ENCODE data around the gene TFPI2.
"Not testable (repeated sequence)": the region's sequence is repeated elsewhere in the genome, so short reads cannot be mapped to it uniquely, and the experiment has no call there.

Gene TFPI2

GRCh38 chr7:93890464-93891068 is at the start of gene TFPI2:
Gene TFPI2 (minus strand): TSS chr7:93890753. CDS start chr7:93890678, 75 bp downstream.
- no peak for DNase-seq

DNA sequence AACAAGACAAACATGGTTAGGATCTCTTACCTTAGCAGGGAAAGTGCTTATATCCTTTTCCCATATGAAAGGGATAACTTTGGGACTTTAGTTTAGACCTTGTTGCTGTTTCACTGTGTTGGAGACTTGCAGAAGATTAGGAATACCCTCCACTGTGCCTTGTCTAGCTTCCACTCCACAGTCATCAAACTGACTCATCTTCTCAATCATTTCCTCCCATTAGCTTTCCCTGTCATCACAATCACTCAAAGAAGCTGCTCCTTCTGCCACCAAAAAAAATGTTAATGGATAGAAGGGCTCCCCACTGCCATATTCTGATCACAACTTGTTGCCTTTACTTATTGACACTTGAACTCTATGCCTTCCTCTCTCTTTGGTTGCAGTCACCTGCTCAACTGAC is 47.7 kb upstream of the TFPI2 start:
- no peak for DNase-seq

DNA sequence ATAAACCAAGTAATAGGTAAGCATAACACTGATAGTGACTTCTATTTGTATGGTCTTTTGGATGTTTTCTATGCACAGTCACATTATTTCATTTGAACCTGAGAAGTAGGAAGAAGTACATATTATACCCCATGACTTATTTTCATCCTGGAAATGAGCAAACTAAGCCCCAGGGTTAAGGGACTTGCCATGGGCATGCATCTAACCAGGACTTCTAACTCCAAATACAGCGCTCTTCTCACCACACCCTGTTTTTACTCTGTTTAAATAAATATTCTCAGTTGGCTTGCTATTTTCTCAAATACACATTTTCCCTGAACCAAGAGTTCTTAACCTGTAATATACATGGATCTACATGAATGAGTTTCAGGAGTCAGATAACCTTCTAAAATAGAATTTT is 47.3 kb upstream of the TFPI2 start:
- no peak for DNase-seq

DNA sequence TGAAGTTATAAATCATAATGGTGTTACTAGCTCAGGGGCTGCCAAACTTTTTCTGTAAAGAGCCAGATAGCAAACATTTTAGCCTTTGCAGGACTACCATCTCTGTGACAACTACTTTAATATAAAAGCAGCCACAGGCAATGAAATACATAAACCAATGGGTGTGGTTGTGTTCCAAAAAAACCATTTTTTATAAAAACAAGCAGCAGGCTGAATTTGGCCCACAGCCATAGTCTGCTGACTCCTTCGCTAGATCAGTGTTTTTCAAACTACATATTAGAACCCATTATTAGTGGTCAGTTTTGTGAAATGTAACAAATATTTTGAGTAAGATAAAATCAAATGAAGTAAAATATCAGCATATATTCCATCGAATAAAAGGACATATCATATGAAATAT is 44.5 kb upstream of the TFPI2 start:
- no peak for DNase-seq

- no peak for DNase-seq
These were observed 42.6 kb upstream of the TFPI2 start for GRCh38 chr7:93933156-93933555.

DNA sequence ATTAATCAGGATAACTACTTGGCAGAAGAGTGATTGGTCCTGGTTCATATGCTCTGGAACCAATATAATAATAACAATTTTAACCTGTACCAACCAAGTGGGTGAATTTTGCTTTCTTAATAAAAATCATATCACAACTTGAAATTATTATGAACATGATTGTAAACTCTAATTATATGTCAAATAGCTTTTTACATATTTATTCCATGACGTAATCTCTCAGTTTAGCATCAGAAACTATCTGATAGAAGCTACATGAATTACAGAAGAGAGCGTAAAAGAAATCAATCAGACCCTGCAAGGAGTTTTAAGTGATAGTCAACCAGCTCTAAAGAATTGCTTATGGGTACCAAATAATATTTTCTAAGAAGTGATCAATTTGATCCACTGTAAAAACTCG is 41.1 kb upstream of the TFPI2 start:
- no peak for DNase-seq

GRCh38 chr7:93927585-93927984 is 37.0 kb upstream of the TFPI2 start:
- no peak for DNase-seq

- no peak for DNase-seq
These were observed 36.2 kb upstream of the TFPI2 start for GRCh38 chr7:93926800-93927199.

GRCh38 chr7:93923942-93924341 is 33.4 kb upstream of the TFPI2 start:
- DNase-seq, result no peak

DNA sequence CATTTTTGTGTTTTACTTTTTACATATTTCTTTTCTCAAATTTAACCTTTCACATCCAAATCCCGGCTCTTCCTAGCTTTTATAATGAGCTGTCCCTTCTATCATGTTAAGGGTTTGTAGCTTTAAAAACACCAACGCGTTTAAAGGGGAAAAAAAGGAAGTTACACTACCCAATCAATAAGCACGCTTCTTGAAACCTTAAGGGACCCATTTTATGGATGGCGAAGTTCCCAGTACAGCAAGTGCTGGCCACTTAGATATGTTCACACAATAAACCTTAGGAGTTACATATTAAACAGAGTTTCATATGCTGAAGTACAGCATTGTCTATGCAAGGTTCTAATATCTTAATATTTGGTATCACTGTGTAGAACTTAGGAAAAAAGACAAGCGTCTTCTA is 32.7 kb upstream of the TFPI2 start:
- no peak for DNase-seq

DNA sequence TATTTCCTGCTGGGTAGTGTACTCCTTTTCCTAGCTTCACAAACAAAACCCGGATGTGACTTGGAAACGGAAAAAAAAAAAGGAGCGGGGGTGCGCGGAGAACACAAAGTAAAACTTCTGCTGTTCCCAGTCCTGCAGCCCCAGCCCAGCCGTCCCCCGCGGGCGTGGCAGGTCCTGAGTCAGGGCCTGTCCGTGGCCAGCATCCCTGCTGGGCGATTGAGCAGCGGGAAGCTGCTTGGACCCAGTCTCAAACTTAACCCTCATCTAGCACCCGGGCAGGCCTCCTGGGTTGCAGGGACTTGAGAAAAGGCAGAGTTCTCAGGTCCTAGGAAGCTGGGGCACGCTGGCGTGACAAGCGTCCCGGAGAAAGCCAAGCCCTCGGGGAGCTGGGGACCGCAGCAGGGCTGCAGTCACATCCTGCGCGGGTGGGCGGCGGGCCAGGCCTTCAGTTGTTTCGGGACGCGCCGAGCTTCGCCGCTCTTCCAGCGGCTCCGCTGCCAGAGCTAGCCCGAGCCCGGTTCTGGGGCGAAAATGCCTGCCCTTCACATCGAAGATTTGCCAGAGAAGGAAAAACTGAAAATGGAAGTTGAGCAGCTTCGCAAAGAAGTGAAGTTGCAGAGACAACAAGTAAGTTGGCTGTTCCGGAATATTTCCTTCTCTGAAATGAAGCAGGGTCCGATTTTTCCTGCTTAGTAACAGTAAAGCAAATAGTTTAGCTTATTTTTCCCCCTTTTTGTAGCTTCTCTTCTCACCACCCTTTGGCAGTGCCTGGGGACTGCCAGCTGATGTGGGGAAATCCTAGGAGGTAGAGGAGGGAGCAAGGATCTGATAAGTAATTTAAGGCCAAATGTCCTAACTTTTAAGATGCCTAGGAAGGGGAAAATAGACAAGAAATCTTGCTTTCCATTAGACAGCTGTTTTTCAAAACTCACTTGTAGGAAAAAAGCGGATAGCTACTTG is 31.3 kb upstream of the TFPI2 start, which contains the start of gene GNG11:
Gene GNG11, plus strand, starts transcription at position 129 of the 960 bp plus-strand sequence. Its CDS starts 403 bp downstream, at position 532.
- peak; percentile 4 for DNase-seq

GRCh38 chr7:93921186-93921585 is 30.6 kb upstream of the TFPI2 start:
- DNase-seq, result no peak

- DNase-seq, result no peak
These were observed 30.1 kb upstream of the TFPI2 start for GRCh38 chr7:93920496-93921182.

GRCh38 chr7:93916315-93916714 is 25.8 kb upstream of the TFPI2 start:
- DNase-seq, result not testable (repeated sequence)

DNA sequence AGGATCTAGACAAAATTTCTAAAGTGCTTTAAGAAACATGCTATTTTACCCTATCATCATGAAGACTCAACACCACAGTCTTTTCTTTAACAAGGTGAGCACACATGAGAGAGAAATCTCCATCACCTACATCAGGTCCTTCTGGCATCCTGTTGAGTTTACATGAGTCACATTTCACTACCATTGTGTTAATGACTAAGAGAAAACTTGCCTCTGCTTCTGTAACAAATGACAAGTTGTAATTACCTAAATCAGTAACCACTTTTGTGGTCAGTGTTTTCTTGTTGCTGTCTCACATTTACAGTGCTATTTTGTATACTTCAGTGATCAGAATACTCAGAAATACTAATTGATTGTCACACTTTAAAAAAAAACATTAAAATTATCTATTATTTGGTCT is 25.3 kb upstream of the TFPI2 start:
- not testable (repeated sequence) for DNase-seq

DNA sequence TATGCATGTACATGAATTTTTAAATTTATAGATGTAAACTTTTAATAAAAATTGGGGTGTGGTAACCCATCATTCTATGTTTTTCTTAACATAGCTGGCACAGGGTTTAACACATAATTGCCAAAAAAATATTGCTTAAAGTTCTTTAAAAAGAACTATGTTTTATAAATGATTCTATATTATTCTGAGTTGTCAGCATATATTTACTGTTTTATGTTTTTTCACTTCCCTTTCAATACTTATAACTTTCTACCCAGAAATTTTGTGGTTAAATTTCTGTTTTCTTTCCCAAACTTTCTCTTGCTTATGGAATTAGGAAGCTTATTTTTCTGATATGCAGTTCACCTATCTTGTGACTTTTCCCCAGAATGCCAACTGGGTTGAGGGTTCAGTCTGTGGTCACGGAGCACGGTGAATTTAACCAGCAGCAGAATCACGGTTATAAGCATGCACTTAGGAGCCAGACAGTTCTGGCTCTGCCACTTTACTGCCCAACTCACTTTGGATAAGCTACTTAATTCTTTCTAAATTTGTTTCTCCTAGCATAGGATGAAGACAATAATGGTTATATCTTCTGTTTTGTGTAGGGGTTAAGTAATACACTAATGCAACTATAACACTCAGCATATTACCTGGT is 24.8 kb upstream of the TFPI2 start:
- DNase-seq, result not testable (repeated sequence)

GRCh38 chr7:93914581-93915066 is 24.1 kb upstream of the TFPI2 start:
- DNase-seq, result no peak

GRCh38 chr7:93913197-93913596 is 22.6 kb upstream of the TFPI2 start:
- no peak for DNase-seq

- not testable (repeated sequence) for DNase-seq
These were observed 21.1 kb upstream of the TFPI2 start for GRCh38 chr7:93911661-93912060.

- DNase-seq, result not testable (repeated sequence)
These were observed 20.7 kb upstream of the TFPI2 start for GRCh38 chr7:93911242-93911641.

DNA sequence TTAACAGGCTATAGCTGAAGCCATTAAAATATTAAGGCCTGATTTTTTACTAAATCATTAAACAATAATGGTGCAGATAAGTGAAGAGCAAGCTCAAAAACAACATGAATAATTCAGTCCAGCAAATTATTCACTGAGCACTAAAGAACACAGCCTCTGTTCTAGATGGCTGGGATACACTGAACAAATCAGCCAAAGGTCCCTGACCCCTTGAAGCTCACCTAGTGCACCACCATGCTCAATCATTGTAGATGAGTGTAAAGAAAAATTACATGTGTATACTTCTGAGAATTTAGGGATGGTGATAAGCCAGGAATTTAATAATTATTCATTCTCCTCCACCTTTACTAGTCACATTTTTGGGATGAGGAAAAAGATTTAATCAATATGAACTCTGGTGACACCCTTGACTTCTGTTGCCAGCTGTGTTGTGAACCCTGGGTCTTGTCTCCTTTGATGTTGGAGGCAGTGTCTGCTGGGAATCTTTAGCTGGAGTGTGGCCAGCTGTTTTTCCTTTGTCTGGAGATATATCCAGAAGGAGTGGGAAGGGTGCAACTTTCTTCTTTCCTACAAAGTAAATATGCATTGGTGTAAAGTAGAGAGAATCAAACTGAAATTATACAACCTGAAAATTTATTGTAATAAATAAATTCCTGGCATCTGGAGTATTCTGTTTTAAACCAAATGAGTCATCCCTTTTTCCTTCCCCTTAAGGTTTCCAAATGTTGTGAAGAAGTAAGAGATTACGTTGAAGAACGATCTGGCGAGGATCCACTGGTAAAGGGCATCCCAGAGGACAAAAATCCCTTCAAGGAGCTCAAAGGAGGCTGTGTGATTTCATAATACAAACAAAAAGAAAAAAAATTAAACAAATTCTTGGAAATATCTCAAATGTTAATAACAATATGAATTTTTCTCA is 19.8 kb upstream of the TFPI2 start:
- no peak for DNase-seq

GRCh38 chr7:93906267-93906666 is 15.7 kb upstream of the TFPI2 start, which contains the start of gene GNGT1:
Gene GNGT1 (plus strand): TSS chr7:93906567. CDS start chr7:93906747, 180 bp downstream.
- no peak for DNase-seq

Measured in activated gamma-delta T cell treated with Interleukin-2 at 50 U/mL for 16 hours (primary cell).